ENCODE data around the gene NECAP2.
"Not testable (repeated sequence)": the region's sequence is repeated elsewhere in the genome, so short reads cannot be mapped to it uniquely, and the experiment has no call there.

The NECAP2 gene

GRCh38 chr1:16498573-16499413, 58.3 kb downstream of the NECAP2 start:
- peak overlapping the region; percentile 76 for H3K4me3 ChIP-seq (replicated peaks; ENCODE audit: low read depth, low read length)
- peak; percentile 84 for DNase-seq (ENCODE audit: low read depth)
- TF ChIP-seq, protein P1, sequence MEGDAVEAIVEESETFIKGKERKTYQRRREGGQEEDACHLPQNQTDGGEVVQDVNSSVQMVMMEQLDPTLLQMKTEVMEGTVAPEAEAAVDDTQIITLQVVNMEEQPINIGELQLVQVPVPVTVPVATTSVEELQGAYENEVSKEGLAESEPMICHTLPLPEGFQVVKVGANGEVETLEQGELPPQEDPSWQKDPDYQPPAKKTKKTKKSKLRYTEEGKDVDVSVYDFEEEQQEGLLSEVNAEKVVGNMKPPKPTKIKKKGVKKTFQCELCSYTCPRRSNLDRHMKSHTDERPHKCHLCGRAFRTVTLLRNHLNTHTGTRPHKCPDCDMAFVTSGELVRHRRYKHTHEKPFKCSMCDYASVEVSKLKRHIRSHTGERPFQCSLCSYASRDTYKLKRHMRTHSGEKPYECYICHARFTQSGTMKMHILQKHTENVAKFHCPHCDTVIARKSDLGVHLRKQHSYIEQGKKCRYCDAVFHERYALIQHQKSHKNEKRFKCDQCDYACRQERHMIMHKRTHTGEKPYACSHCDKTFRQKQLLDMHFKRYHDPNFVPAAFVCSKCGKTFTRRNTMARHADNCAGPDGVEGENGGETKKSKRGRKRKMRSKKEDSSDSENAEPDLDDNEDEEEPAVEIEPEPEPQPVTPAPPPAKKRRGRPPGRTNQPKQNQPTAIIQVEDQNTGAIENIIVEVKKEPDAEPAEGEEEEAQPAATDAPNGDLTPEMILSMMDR (IDR thresholded peaks at IDR 0.05; ENCODE audit: low read length, missing control alignments): no peak

GRCh38 chr1:16500466-16500865, 59.9 kb downstream of the NECAP2 start:
- not testable (repeated sequence) for H3K4me3 ChIP-seq (replicated peaks; ENCODE audit: low read depth, low read length); DNase-seq (ENCODE audit: low read depth)

GRCh38 chr1:16500975-16501374, 60.5 kb downstream of the NECAP2 start:
- DNase-seq (ENCODE audit: low read depth); H3K4me3 ChIP-seq (replicated peaks; ENCODE audit: low read depth, low read length): not testable (repeated sequence)

- not testable (repeated sequence) for DNase-seq (ENCODE audit: low read depth); H3K4me3 ChIP-seq (replicated peaks; ENCODE audit: low read depth, low read length)
Measured at GRCh38 chr1:16501446-16501845, 60.9 kb downstream of the NECAP2 start.

DNA sequence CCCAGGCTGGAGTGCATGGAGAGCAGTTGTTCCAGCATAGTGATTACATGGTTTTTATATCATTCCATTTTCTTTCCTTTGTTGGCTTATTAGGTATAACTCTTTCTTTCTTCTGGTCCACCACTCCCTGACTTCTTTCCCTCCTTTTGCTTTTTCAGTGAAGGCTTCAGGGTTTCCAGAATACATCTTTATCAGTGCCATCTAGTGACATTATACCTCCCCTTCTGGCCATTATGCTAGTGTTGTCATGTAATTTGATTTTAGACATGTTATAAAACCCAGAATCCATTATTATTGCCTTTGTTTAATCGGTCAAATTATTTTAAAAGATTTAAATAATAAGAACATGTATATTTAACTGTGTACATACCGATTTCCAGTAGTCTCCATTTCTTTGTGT, 63.0 kb downstream of the NECAP2 start:
- no peak overlapping the region for H3K4me3 ChIP-seq (replicated peaks; ENCODE audit: low read depth, low read length)
- no peak for DNase-seq (ENCODE audit: low read depth)
- TF ChIP-seq, protein P1 (IDR thresholded peaks at IDR 0.05; ENCODE audit: low read length, missing control alignments): no peak

DNA sequence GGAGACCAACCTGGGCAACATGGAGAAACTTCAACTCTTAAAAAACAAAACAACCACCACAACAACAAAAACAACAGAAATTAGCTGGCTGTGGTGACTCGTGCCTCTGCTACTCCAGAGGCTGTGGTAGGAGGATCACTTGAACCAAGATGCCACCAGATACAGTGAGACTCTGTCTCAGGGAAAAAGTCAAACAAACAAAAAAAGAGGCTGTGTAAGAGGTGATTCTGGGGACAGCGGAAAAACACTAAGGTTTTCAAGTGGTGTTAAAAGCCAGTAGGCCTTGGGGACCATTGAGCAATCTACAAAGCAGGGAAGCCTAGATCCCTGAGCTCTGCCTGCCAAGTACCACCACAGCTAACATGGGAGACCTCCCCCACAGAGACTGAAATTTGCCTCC, 65.3 kb downstream of the NECAP2 start:
- not testable (repeated sequence) for DNase-seq (ENCODE audit: low read depth); H3K4me3 ChIP-seq (replicated peaks; ENCODE audit: low read depth, low read length)

GRCh38 chr1:16506364-16507136, 66.0 kb downstream of the NECAP2 start:
- not testable (repeated sequence) for H3K4me3 ChIP-seq (replicated peaks; ENCODE audit: low read depth, low read length); DNase-seq (ENCODE audit: low read depth)

GRCh38 chr1:16508861-16509445, 68.4 kb downstream of the NECAP2 start:
- not testable (repeated sequence) for H3K4me3 ChIP-seq (replicated peaks; ENCODE audit: low read depth, low read length)
- DNase-seq (ENCODE audit: low read depth): peak; percentile 29
